Activated T-cell treated with anti-CD3 and anti-CD28 coated beads, Interleukin-2, amount 50 U/mL, for 4 hours (primary cell): ENCODE results near the gene LIPC. TPM values are rescaled to one million over a fixed set of nuclear protein-coding genes. Genes with fewer than 3 reads are reported as not detected.

Experiments used
- ATAC-seq, 2 donors: fragments of 200-7000 bp; cut with Tn5 transposase; one replicate each; pipeline ENCODE4 v1.10.0; 2021
- DNase-seq: peaks from one replicate; pipeline ENCODE4 v3.0.0-alpha.2; 2020
- H3K27me3 Mint-ChIP-seq: one replicate; pipeline ENCODE4 v1.8.0; 2021; ENCODE audit warnings: low read depth, mixed read lengths
- H3K36me3 Mint-ChIP-seq: one replicate; pipeline ENCODE4 v1.8.0; 2022; ENCODE audit warnings: mixed read lengths; ENCODE audit not compliant: insufficient read depth
- H3K4me1 Mint-ChIP-seq: one replicate; pipeline ENCODE4 v1.8.0; 2021; ENCODE audit warnings: low read depth, mixed read lengths
- H3K4me3 Mint-ChIP-seq: one replicate; pipeline ENCODE4 v1.8.0; 2021; ENCODE audit warnings: mild to moderate bottlenecking, moderate library complexity, mixed read lengths
- H3K9me3 Mint-ChIP-seq: one replicate; pipeline ENCODE4 v1.8.0; 2021; ENCODE audit warnings: mixed read lengths
- total RNA-seq, 3 donors: library from RNA; stranded (reverse); gene quantifications; one replicate each; pipeline ENCODE4 v1.2.1, GENCODE V29; 2021

LIPC gene
- total RNA-seq, 3 donors from 2014 or later = 0.28 TPM; not detected in 2

DNA sequence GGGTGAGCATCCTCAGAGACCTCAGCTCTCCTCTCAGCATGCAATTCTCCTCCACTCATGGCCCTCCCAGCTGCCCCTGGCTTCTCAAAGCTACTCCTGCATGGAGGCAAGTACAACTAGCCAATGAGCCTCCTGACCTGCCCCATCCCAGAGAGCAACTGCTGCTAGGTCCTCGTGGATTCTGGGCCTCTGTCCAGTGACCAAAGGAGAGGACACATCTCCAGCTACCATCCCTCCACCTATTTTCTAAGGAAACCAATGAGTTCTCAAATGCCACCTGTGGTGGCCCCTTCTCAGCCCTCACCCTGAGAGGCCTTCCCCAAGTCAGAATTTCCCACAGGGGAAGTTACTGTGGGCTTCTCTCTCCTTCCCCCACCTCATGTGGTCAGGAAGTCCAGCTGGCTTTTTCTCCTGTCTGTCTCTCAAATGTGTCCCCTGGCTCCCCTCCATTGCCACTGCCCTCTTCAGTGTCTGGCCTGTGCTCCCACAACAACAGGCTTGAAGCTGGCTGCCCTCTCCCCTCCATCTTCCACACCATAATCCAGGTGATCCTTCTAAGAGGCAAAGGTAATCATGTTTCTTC is 43.0 kb downstream of the LIPC start:
- H3K4me3 Mint-ChIP-seq = no peak overlapping the region
- H3K4me1 Mint-ChIP-seq = peaks cover 54% of the 10 kb centered on the region
- H3K27me3 Mint-ChIP-seq = no peaks in the 10 kb centered on the region
- ATAC-seq (no peak), DNase-seq (no peak)
- no peaks in the 10 kb centered on the region for H3K9me3 Mint-ChIP-seq
- no peaks in the 10 kb centered on the region for H3K36me3 Mint-ChIP-seq

GRCh38 chr15:58475573-58476524 is 44.1 kb downstream of the LIPC start:
- H3K27me3 Mint-ChIP-seq = no peaks in the 10 kb centered on the region
- no peaks in the 10 kb centered on the region for H3K9me3 Mint-ChIP-seq
- ATAC-seq (no peak), DNase-seq (no peak)
- H3K36me3 Mint-ChIP-seq = no peaks in the 10 kb centered on the region
- peak overlapping the region; percentile 3 for H3K4me3 Mint-ChIP-seq
- H3K4me1 Mint-ChIP-seq = peaks cover 54% of the 10 kb centered on the region

DNA sequence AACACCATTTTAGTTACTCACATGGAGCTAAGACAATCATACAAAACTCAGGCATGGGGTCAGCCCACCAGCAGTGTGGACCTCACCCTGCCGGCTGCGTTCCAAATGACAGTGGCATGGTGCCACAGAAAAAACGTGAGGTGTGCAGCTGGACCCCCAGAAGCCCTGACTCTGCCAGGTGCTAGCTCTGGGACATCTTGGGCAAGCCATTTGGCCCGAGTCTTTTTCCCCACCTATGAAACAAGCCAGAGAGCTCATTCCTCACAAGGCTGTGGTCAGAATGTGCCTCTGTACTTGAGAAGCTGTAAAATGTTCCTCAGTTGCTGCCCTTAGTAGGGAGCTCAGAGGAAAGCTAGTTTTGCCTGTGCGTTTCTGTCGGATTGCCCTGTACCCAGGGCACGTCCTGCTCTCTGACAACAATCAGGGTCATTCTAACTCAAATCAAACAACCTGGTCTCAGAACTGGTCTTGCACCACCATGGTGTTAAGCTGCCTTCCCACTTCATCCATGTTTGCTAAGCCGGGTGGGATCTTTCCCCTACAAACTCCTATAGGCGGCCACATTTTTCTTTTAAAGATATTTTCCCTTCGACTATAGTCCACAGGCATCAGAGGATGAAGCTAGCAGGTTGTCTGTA is 44.9 kb downstream of the LIPC start:
- H3K9me3 Mint-ChIP-seq = no peaks in the 10 kb centered on the region
- H3K27me3 Mint-ChIP-seq = no peaks in the 10 kb centered on the region
- H3K4me3 Mint-ChIP-seq = no peak overlapping the region
- no peaks in the 10 kb centered on the region for H3K36me3 Mint-ChIP-seq
- ATAC-seq (no peak), DNase-seq (no peak)
- peaks cover 54% of the 10 kb centered on the region for H3K4me1 Mint-ChIP-seq

GRCh38 chr15:58477170-58477569 is 45.4 kb downstream of the LIPC start:
- H3K9me3 Mint-ChIP-seq = no peaks in the 10 kb centered on the region
- no peak for DNase-seq
- H3K4me1 Mint-ChIP-seq = peaks cover 54% of the 10 kb centered on the region
- H3K27me3 Mint-ChIP-seq = no peaks in the 10 kb centered on the region
- no peaks in the 10 kb centered on the region for H3K36me3 Mint-ChIP-seq
- ATAC-seq = no peak
- no peak overlapping the region for H3K4me3 Mint-ChIP-seq

DNA sequence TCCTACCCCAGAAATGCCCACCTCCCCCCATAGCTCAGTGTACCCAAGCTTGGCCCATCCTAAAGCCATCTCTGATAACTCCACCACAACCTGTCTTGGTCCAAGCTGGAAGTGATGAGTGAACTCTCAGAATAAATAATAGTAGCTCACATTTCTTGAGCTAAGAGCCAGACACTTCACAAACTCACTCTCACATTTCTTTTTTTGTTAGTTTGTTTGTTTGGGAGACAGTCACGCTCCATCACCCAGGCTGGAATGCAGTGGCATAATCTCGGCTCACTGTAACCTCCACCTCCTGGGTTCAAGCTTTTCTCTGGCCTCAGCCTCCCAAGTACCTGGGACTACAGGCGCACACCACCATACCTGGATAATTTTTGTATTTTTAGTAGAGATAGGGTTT is 46.2 kb downstream of the LIPC start:
- Mint-ChIP-seq H3K36me3 (no peaks in the 10 kb centered on the region), H3K9me3 (no peaks in the 10 kb centered on the region), H3K4me3 (no peak overlapping the region), H3K27me3 (no peaks in the 10 kb centered on the region), H3K4me1 (peaks cover 51% of the 10 kb centered on the region)
- DNase-seq = no peak
- ATAC-seq = no peak

DNA sequence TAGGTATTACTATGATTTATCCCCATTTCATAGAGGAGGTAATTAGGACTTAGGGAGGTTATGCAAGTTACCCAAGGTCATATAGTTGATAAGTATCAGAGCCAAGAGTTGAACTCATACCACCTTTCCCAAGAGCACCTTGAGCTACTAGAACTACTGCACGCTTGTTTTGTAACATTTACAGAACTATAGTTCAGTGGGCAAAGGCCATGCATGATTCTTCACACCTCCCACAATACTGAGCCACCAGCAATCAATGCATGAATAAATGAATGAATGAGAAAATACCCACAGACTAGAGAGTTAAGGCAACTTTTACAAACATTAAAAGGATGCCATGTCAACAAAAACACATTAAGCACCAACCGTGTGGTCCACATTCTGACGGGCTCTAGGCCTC is 46.8 kb downstream of the LIPC start:
- no peaks in the 10 kb centered on the region for H3K27me3 Mint-ChIP-seq
- H3K4me3 Mint-ChIP-seq = no peak overlapping the region
- peaks cover 51% of the 10 kb centered on the region for H3K4me1 Mint-ChIP-seq
- H3K9me3 Mint-ChIP-seq = no peaks in the 10 kb centered on the region
- H3K36me3 Mint-ChIP-seq = no peaks in the 10 kb centered on the region
- no peak for DNase-seq
- ATAC-seq = no peak

- Mint-ChIP-seq H3K27me3 (no peaks in the 10 kb centered on the region), H3K9me3 (no peaks in the 10 kb centered on the region), H3K36me3 (no peaks in the 10 kb centered on the region), H3K4me3 (no peak overlapping the region), H3K4me1 (peaks cover 52% of the 10 kb centered on the region)
- no peak for ATAC-seq
- DNase-seq = no peak
These were observed 48.1 kb downstream of the LIPC start for GRCh38 chr15:58479941-58480340.

GRCh38 chr15:58483376-58483775 is 51.6 kb downstream of the LIPC start:
- no peak for ATAC-seq
- peaks cover 50% of the 10 kb centered on the region for H3K4me1 Mint-ChIP-seq
- no peaks in the 10 kb centered on the region for H3K9me3 Mint-ChIP-seq
- no peak for DNase-seq
- H3K4me3 Mint-ChIP-seq = no peak overlapping the region
- H3K27me3 Mint-ChIP-seq = no peaks in the 10 kb centered on the region
- H3K36me3 Mint-ChIP-seq = no peaks in the 10 kb centered on the region

DNA sequence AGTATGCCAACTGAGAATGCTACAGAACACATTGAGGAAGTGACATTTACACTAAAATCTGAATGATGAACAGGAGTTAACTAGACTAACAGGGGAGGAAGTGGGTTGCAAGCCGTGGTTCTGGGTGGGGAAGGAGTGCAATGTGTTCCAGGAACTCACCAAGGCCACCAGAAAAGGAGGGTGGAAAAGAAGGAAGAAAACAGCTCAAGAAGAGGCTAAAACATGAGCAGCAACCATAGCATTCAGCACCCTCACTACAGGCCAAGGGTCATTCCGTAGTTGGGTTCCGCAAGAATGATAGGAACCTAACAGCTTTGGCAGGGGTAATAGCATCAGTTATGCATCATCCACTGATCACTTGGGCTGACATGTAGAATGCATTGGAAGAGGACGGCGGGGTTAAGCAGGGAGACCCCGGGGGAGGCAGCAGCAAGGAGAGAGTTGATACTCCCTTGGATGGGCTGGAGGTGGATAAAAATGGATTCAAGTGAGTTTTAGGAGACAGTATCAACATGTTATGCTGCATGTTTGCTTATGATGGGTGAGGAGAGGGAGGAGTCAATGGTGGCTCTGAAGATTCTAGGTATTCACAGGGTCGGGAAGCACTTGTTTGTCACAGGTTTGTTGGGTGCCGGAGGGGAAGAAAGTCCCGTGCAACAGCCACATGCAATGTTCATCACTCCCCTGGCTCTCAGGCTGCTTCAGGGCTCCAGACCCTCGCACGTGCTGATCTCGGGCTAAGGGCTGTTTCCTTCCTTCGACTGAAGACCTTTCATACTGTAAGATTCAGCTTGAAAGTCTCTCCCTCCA is 53.2 kb downstream of the LIPC start:
- Mint-ChIP-seq H3K4me1 (peaks cover 48% of the 10 kb centered on the region), H3K9me3 (no peaks in the 10 kb centered on the region), H3K36me3 (no peaks in the 10 kb centered on the region), H3K27me3 (no peaks in the 10 kb centered on the region), H3K4me3 (peak overlapping the region; percentile 39)
- peak; percentile 53 to 66 for ATAC-seq
- DNase-seq = no peak

- no peak for DNase-seq
- Mint-ChIP-seq H3K36me3 (no peaks in the 10 kb centered on the region), H3K27me3 (no peaks in the 10 kb centered on the region), H3K4me3 (no peak overlapping the region), H3K4me1 (peaks cover 48% of the 10 kb centered on the region), H3K9me3 (no peaks in the 10 kb centered on the region)
- no peak for ATAC-seq
These were observed 54.3 kb downstream of the LIPC start for GRCh38 chr15:58486062-58486461.

- Mint-ChIP-seq H3K4me1 (peaks cover 48% of the 10 kb centered on the region), H3K9me3 (no peaks in the 10 kb centered on the region), H3K4me3 (no peak overlapping the region), H3K27me3 (no peaks in the 10 kb centered on the region), H3K36me3 (no peaks in the 10 kb centered on the region)
- ATAC-seq = no peak
- DNase-seq = no peak
These were observed 54.8 kb downstream of the LIPC start for GRCh38 chr15:58486564-58486963.

DNA sequence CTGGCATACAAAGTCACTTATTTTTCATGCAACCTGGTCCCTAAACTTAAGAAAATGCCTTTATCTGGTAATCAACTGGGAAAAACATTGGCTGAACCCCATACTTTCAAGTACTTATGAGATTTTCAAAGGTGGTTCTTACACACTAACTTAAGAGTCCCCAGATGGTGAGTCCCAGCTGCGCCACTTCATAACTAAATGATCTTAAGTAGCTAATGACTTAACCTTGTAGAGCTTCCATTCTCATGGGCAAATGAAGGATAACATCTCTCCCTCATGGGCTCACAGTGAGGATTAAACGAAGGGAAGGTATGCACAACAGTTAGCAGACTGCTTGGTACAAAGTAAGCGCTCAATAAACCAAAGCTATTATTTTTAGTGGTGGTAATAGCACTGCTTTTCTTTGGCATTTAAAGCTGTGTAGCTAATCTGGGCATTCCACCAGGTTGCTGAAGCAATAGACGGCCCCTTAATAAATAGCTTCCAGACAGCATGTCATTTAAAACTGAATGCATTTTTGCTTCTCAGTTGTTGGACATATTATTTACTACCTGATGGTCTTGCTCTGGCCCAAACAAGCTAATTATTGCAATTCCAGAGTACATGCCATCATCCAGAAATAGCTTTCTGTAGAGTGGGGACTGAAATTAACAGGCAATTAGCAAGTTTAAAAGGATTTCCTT is 55.4 kb downstream of the LIPC start:
- Mint-ChIP-seq H3K27me3 (no peaks in the 10 kb centered on the region), H3K4me1 (peaks cover 48% of the 10 kb centered on the region), H3K36me3 (no peaks in the 10 kb centered on the region), H3K9me3 (no peaks in the 10 kb centered on the region), H3K4me3 (no peak overlapping the region)
- ATAC-seq = no peak
- no peak for DNase-seq

DNA sequence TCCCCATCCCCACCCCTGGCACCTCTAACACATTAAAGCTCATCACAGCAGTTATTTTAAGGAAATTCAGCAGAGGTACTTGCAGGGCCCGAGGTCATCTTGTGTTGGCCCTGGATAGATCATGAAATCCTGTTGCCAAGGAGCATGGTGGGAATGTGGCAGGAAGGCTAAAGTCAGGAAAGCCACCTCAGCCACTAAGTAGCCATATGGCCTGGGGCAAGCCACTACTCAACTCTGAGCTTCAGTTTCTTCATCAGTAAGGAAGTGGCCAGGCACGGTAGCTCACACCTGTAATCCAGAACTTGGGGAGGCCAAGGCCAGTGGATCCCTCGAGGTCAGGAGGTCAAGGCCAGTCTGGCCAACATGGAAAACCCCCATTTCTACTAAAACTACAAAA is 55.9 kb downstream of the LIPC start:
- no peaks in the 10 kb centered on the region for H3K9me3 Mint-ChIP-seq
- ATAC-seq = no peak
- H3K4me3 Mint-ChIP-seq = no peak overlapping the region
- H3K36me3 Mint-ChIP-seq = no peaks in the 10 kb centered on the region
- H3K4me1 Mint-ChIP-seq = peaks cover 48% of the 10 kb centered on the region
- no peaks in the 10 kb centered on the region for H3K27me3 Mint-ChIP-seq
- DNase-seq = no peak
